ENCODE results near the gene MTFR2.
"Not testable (repeated sequence)": the region's sequence is repeated elsewhere in the genome, so short reads cannot be mapped to it uniquely, and the experiment has no call there.

The MTFR2 gene

DNA sequence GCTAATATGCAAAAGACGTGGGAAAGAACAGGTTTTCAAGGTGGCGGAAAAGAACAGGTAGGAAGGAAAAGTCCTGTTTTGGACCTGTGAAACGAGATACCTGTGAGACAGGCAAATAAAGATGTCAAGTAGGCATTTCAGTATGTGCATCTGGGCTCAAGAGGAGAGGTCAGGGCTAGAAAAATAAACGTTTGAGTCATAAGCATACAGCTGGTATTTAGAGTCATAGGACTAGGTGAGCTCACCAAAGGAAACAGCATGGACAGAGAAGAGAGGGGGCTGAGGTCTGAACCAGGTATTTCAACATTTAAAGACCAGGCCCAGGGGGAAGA, 14.9 kb downstream of the MTFR2 start:
- DNase-seq (ENCODE audit: low read depth in 2 of 2), result no peak

DNA sequence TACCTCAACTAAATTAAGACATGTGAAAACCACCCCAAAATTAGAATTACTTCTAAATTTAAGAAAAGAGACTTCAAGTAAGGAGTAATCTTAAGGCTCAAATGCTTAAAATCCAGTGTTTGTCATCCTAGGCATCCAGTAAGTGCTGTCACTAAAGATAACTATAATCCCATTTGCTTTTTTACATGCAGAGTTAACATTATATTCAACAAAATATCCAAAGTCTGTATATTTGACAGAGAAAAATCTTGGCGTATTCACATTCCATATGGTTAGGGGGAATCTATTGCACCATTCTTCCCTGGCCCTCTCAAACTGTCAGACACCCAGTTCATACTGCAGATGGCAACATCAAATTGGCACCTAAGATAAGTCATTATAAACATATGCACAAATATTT, 17.4 kb downstream of the MTFR2 start:
- no peak for DNase-seq (ENCODE audit: low read depth in 2 of 2)

DNA sequence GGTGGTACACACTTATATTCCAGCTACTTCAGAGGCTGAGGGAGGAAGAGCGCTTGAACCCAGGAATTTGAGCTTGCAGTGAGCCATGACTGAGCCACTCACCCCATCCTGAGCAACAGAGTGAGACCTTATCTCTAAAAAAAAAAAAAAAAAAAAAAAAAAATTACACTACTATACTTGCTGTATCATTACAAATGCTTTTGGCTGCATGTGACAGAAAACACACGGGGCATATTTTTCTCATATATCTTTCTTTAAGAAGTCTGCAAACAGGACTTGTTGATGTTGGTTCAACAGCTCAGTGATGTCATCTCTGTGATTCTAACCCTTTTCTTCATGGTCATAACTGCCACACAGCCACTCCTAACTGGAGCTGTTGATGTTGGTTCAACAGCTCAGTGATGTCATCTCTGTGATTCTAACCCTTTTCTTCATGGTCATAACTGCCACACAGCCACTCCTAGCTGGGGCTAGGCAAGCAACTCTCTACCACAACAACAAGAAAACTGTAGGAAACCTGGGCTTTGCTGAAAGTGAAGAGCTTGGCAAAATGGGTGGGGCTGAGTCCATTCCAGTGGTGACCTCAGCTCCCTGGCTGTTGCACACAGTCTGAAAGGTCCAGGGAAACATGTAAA, 19.8 kb downstream of the MTFR2 start:
- DNase-seq (ENCODE audit: low read depth in 2 of 2), result no peak

DNA sequence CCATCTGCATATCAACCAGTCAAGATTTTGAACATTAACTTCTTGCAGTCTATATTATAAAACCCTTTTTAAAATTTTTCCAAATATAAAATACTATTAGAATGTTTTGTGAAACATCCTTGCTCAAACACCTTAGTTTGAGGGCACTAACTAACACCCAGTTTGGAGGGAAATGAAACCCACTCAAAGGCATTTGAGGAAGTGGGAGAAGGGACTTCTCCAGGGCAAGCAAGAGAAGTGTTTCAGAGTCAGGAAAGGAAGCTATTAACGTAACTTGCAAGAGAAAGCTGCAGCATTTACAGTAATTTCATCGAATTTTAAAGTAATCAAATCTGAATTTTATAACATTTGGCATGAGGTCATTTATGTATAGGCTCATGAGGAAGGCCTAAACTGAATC, 21.3 kb downstream of the MTFR2 start:
- no peak for DNase-seq (ENCODE audit: low read depth in 2 of 2)

DNA sequence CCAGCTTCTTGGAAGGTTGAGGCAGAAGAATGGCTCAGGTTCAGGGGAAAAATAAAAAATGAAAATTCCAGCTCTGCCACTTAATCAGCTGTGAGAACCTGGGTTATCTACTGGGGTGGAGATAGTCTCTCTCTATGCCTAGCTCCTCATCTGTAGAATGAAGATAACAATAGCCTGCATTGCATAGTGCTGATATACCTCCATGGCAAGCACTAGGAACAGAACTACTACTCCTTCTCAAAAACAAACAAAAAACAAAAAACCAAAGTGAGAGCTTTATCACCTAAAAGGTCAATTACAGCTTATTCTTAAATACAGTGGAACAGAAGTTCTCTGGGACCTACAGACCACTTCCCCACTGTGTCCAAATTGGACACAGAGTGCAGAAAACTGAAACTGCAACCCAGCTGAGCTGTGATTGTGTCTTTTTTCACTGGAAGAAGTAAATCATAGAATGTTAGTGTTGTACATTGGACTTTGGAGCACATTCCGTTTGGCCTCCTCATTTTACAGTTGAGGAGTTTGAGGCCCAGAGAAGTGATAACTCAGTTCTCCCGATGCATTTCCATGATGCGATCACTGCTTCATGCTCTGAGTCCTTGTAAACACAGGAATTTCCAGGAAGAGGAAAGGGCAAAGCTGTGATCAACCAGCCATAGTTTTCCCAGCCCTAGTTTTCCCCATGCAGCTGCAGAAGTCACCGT, 23.3 kb downstream of the MTFR2 start:
- DNase-seq (ENCODE audit: low read depth in 2 of 2), result no peak

DNA sequence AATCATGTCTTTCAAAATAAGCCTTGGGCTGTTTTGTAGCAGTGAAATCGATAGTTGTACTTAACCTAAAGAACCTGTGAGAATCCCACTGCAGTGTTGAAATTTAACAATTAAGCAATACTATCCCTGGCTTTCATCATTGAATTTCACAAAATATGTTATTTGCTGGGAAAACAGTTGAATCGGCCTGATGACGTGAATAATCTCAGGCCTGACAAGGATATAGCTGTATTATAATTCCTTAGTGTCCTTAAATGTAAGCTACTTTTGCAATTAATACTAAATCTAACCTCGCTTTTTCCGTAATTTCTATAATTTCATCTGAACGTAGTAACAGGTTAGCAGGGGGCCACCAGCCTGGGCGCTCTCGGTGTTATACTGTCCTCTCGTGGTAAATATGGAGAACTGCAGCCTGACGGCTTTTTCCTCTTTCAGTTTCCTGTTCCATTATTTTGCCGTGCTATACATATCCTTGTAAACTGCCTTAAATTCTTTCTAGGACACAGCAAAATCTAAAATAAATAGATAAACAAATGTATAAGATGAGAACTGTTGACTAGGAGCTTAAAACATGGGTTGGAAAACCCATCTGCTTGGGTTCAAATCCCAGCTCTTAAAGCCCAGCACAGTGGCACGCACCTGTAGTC, 24.0 kb downstream of the MTFR2 start:
- DNase-seq (ENCODE audit: low read depth in 2 of 2), result peak; percentile 32 to 34

DNA sequence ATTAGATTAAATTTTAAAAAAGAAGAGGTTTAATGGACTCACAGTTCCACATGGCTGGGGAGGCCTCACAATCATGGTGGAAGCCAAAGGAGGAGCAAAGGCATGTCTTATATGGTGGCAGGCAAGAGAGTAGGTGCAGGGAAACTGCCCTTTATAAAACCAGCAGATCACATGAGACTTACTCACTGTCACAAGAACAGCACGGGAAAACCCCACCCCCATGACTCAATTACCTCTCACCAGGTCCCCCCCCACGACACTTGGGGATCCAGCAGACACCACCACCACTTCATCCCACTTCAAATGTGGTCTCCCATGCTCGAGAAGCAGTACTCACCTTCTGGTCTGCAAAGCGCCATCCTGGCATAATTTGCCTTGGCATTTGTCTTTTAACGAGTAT, 24.6 kb downstream of the MTFR2 start:
- no peak for DNase-seq (ENCODE audit: low read depth in 2 of 2)

DNA sequence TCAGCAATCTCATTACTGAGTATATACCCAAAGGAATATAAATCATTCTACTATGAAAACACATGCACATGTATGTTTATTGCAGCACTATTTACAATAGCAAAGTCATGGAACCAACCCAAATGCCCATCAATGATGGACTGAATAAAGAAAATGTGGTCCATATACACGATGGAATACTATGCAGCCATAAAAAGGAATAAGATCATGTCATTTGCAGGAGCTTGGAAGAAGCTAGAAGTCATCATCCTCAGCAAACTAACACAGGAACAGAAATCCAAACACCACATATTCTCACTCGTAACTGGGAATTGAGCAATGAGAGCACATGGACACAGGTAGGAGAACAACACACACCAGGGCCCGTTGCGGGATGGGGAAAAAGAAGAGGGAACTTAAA, 25.1 kb downstream of the MTFR2 start:
- DNase-seq (ENCODE audit: low read depth in 2 of 2), result not testable (repeated sequence)

DNA sequence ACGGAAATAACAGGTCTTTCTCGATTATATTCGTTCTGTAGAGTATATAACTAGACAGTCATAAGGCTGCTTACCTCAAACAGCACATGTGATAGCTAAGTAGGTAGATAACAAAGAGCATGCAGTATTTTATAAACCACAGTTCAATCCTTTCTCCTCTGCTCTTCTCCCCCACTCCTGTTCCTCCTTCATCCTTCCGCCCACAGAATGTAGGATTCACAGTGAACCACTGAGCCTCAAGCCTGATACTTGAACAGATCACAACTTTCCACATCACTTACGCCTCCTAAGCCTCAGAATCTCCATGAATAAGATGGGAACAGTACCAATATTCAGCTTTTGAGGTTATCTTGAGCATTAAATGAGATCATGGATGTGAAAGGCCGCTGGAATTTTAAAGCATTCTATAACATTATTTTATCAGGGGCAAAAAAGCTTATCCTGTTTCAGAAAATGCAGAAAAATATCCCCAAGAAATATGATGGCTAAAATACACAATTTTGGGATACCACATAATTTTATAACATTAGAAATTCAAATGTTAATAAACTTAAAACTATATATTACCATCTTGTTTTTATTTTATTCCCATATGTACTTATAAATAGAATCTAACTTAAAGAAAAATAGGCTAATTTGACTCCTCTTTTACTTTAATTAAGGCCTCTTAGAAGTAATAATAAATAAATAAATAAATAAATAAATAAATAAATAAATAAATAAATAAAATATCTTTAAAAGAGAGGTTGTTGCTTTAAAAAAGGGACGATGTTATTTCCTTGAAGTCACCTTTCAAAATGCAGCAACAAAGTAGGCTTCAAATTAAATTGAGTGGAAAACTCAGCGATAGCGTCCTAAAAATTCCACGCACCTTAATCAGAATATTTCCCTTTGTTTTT, 33.4 kb downstream of the MTFR2 start:
- DNase-seq (ENCODE audit: low read depth in 2 of 2), result no peak

DNA sequence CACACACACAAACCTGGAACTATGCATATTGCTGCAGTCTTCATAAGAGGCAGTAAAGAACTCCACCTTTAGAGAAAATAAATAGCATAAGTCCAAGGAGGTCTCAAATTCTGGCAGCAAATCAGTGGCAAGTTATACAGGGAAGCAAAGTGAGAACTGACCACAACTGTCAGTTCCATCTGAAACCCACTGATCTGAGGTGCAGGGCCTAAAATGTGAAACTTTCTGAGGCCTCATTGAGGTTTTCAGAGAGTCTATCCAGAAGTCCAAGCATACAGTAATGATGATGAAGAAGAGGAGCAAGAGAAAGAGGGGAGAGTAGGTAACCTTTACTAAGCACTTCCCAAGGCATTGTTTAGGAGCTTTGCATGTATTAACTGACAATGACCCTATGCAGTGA, 36.3 kb downstream of the MTFR2 start:
- DNase-seq (ENCODE audit: low read depth in 2 of 2), result no peak

DNA sequence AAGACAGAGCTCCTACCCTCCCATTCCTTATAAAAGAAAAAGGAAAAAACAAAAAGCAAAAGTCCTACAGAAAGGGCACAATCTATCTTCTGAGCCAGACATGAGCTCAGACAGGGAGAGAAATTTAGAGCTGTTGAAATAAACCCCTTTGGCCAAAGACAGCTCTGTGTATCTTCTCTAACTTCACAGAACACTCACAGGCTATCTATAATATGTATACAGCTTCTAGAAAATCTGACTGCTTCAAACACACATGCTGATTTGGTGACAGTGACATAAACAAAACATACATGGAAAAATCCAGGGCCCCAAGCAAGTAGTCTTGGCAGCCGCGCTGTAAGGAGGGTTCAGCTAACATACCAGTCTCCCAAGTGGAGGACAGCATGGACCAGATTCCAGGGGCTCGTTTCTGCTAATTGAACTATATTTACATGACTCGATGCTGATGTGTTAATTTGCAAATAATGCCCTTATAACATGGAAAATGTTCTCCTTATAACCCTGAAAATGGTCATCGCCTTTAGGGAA, 37.0 kb downstream of the MTFR2 start:
- no peak for DNase-seq (ENCODE audit: low read depth in 2 of 2)

DNA sequence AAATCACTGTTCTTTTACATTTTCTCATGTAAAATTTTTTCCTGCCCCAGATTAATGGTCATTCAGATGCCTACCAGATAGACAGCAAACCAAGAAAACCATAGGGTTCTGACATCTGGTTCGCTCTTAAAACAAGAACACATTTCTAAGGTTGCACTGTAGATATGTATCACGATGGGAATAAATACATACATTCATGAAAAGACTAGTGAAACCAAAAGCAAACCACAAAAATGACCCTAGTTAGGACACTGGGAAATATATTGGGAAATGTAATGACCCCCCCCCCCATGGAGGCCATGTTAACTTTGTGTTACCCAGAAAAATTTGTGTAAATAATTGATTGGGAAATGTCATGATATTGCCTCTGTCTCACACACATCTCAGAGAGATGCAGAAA, 37.5 kb downstream of the MTFR2 start:
- no peak for DNase-seq (ENCODE audit: low read depth in 2 of 2)

DNA sequence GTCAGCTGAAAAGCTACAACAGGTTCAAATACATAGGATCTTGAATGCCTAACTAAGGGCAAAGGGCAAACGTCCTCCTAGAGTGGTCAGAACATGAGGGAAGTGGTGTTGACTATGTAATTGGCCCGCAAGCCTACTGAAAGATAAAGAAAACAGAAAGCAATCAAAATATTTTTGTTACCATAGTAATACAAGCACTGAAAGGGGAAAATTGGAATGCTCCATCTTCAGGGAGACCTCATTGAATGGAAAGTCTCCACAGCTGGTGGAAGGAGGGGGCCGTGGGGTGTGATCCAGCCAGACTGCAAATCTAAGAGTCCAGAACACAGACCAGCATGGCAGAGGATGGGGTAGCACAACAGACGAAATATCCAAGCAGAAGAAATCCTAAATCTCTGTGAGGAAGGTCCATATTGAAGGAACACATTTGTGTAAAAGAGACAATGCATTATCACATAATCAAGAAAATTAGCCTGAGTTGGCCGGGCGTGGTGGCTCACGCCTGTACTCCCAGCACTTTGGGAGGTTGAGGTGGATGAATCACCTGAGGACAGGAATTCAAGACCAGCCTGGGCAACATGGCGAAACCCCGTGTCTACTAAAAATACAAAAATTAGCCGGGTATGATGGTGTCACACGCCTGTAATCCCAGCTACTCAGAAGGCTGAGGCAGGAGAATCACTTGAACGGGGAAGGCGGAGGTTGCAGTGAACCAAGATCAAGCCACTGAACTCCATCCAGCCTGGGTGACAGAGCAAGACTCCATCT, 39.5 kb downstream of the MTFR2 start:
- DNase-seq (ENCODE audit: low read depth in 2 of 2), result no peak

DNA sequence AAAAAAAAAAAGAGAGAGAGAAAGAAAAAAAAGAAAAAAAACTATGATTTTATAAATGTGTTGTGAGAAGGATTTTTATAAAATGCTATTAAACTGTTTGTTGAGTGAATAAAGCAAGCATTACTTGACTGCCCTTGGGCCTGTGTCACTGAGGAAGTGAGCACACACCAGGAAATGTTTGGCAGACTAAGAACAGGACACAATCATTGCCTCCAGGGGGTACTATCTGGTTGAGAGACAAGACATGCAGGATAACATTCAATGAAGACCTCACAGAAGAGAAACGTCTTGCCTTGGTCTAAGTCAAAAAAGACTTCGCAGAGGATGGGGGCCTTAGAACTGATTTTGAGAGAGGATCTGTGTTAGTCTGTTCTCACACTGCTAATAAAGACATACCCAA, 40.6 kb downstream of the MTFR2 start:
- DNase-seq (ENCODE audit: low read depth in 2 of 2), result no peak

DNA sequence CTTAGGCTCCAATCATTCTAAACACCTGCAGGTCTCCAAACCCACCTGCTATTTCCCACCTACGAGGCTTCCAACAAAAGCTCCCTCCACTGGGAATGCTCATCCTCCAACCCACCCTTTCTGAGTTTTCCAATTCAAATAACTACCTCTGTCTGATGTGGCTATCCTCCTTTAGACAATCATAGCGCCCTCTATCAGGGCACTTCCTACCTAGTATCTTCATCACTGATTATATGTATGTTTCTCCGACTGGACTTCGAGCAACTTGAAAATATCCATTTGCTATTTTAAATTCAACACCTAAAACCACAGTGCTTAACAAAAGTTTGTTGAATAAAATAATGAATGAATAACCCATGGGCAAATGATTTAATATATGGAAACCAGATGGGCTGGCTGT, 41.3 kb downstream of the MTFR2 start:
- DNase-seq (ENCODE audit: low read depth in 2 of 2), result no peak

DNA sequence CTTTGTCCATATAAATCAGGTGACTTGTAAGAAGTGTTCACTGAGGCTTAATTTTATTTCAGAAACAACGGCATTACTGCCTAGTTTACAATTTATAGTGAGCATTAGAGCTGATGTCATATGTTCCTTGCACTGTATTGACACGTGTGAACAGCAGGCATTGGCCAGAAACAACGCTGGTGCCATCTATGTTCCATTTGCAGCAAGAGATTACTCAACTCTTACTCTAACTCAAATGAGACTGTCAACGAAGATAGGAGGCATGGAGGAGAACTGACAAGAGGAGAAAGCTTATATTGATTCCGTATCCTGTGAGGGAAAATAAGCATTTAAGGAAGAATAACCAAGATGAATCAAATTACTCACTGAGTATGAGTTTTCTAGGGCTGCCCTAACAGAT, 48.4 kb downstream of the MTFR2 start:
- DNase-seq (ENCODE audit: low read depth in 2 of 2), result no peak

DNA sequence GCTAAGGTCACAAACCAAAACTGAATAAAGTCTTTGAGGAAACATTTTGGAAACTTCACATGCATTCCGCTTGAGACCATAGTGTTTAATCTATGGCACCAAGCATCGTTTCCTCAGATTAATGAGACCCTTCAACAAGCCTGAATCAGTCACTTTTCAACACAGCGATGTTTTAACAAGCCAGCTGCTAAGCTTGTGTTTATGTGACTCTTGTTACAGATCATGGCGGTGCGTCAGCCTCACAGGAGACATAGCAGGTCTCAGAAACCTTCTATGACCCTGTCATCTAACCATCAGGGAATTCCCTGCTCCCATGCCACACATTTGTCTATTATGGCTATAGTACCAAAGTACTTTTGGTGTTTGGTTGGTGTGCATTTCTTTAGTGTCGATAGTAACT, 57.2 kb downstream of the MTFR2 start:
- no peak for DNase-seq (ENCODE audit: low read depth in 2 of 2)

DNA sequence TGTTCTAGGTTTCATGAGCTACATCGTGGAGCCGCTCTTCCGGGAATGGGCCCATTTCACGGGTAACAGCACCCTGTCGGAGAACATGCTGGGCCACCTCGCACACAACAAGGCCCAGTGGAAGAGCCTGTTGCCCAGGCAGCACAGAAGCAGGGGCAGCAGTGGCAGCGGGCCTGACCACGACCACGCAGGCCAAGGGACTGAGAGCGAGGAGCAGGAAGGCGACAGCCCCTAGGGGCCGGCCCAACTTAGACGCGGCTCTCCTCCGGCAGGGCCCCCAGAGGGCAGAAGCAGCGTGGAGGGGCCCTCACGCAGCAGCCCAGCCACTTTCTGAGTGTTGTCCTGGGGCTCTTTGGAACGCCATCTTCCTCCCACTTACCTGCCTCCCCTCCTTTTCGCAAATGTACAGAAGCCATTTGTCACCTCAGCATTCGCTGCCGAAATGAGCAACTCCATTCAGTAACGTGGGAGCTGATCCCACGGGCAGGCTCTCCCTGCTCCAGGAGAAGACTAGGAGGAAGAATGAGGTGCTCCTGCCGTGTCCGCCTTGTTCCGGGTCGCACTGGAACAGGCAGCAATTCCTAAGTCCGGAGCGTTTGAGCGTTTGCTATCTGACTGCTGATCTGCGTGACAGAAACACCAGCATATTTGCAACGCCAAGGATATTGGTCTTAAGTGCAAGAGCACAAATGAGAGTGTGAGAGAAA, 58.4 kb downstream of the MTFR2 start:
- no peak for DNase-seq (ENCODE audit: low read depth in 2 of 2)

DNA sequence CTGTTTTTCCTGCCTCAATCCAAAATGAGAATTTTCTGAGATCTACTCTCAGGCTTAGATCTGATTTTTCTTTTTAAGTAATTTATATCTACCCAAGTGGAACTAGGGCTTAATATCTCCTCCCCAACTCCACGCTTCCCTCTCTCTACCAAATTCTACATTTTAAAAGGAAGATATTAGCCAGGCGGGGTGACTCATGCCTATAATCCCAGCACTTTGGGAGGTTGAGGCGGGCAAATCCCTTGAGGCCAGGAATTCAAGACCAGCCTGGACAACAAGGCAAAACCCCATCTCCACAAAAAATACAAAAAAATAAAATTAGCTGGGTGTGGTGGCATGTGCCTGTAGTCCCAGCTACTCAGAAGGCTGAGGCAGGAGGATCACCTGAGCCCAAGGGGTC, 61.0 kb downstream of the MTFR2 start:
- DNase-seq (ENCODE audit: low read depth in 2 of 2), result no peak

DNA sequence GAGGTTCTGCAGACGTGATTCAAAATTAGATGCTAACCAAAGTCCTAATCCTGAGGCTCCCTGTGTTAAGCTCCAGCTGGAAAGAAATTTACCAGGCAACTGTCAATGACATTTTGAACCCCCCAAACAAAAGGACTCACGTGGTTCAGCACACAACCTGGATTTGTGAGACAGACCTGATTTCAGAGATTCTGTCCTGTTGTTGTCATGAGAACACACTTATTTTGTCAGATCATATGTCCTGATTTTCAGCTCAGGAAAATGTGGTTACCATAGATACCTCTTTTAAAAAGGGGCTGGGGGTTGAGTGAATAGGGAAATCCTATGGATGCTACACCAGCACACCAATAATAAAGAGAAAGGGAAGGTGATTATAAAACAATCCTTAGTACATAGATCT, 61.6 kb downstream of the MTFR2 start:
- no peak for DNase-seq (ENCODE audit: low read depth in 2 of 2)

DNA sequence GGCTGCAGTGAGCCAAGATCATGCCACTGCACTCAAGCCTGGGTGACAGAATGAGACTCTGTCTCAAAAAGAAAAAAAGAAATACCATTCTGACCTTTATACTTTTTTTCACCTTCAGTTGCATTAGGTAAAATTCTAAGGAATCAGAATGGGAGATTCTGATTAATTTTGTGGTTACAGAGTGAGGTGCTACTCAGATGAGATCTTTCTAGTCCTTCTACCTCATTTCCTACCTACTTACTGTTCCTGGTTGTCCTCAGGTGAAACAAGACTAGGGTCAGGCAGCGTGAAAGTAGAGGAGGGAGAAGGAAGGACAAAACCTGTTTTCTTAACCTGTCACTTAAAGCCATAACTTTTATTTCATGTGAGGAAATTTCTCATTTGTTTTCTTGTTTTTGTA, 63.7 kb downstream of the MTFR2 start:
- DNase-seq (ENCODE audit: low read depth in 2 of 2), result no peak

All from stimulated activated CD8-positive, alpha-beta memory T cell treated with anti-CD3 and anti-CD28 coated beads, Interleukin-7, amount 100 ng/mL, for 1 hour (primary cell).